Measurements from ENCODE around the gene CUBN.
"Not testable (repeated sequence)": the region's sequence is repeated elsewhere in the genome, so short reads cannot be mapped to it uniquely, and the experiment has no call there.

CUBN gene

DNA sequence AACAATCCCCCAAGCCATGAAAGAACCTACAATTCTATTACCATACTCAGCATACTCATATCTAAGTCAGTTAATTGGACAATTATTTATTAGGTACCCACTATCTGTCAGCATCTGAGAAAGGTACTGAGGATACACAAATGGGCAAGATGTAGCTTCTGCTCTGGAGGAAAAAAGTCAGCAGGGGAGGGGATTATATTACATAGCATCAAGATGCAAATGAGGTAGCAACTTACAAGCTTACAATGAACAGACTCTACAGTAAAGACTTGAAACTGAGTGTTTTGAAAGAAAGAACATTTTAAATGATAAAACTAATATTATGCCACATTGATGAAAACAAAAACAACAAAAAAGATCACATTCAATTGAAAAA lies 10.8 kb upstream of the CUBN start:
- DNase-seq, result no peak

DNA sequence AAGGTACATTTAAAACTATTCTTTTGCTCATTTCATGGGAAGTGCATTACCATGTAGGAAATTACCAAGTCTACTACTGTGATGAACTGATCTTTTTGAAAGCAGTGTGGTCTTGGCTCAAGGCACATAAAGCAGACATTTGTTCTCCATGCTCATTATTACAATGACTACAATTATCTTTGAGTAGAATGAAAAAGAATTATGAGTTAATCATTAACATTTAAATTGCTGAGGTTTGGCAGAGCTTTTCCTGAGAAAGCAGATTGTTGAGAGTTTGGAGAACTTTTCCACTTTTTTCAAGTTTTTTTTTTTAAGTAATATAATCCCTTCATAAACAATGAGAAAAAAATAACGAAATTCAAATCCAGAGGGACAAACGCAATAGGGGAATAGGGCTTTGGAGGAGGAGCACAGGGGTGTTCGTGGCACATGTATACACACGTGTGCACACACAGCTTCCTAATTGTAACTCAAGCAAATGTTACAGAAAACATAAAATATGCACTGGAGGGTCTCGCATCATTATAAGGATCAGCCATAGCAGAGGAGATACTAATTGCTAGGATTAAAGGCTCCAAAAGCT lies 8.9 kb upstream of the CUBN start:
- DNase-seq, result no peak

DNA sequence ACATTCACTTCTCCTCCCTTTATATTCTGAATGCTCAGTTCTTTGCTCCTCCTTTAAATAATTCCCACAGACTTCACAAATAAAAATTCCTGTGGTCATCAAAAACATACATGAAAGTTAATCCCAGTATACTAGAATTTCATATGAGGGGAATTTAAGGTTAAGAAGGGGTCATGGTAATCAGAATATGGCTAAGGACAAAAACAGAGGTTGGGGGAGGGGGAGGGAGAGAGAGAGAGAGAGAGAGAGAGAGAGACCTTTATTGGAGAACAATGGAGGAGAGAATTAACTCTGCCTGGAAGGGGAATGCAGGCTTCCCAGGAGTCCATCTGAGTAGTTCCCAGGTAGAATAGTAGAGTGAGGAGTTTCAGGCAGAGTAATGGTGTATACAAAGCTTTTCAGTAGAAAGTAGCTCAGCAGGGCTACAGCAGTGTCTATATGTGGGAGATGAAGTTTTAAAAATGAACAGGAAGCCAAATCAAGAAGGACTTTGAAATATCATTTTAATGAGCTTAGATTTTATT lies 5.2 kb upstream of the CUBN start:
- no peak for DNase-seq

DNA sequence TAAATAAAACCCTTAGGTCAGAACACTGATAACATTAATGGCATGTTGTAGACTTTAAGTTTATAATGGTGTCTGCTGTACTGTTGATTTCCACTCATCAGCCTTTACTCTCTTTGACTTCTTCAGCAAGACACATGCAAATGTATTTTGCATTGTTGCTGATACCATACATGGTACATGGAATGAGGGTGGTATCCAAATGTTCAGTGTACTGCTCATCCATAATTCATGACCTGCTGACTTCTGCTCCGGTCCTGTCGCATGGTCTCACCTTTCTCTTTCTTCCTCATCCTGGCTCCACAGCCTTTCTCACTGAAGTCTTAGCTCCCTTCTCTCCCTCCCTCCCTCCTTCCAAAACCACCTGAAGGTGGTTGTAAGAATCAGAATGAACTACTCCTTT lies 4.7 kb upstream of the CUBN start:
- no peak for DNase-seq

DNA sequence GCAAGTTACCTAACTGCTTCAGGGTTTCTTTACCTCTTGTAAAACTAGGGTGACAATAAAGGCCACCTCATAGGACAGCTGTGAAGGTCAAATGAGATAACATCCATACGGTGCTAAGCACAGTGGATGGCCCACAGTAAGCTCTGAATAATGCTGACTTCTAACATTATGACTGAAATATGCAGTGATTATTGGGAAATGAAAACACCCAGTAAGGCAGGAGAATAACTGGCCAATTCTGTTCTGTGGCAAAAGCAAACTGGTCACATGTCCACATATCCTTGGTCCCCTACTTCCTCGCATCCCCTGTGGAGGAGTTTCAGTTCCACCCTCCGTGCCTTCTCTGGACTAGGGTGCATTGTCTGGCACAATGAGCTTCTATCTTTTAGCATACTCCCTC lies 1.4 kb downstream of the CUBN start:
- peak; percentile 79 to 90 for DNase-seq

DNA sequence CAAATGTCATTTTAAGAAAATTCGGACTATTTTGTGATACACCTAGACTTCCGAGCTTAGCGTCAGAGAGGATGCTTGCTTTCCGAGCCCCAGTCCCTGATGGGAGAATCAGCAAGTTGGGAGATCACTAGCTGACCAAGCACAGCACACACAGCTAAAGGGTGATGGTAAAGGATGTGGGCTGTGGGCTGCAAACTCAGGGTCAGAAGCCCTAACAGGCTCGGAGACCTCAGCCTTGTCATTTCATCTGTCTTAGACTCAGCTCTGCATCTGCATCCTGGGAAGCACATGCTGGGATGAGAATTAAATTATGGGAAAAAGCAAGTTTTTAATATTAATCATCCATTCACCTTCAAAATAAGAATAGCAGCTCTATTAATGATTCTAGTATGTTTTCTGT lies 3.3 kb downstream of the CUBN start:
- DNase-seq, result no peak

DNA sequence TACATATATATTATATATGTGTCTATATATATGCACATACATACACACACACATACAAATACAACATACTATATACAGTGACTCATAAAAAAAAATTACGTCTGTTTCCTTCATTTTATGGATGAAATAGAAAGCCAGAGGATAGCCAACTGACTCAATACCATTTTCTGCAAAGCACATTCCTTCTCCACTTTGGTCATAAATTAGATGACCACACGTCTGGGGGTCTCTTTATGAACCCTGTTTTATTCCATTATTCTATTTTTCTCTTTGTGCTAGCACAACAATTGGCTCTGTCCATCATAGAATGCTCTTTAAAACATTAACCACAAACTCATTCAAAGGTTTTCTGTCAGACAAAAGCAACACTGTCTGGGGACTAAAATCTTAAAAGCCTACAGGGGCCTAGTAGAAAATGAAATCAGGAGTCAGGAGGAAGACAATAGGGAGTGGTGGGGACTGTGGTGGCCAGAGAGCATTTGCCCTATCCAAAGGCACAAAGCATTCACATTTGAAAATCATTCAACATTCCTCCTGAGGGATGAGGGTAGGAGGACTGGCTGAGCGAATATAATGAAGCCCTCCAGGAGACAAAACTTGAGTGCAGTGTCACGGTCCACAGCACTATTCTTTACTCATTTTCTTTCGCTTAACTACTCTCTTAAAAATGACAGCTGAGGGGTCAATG lies 4.3 kb downstream of the CUBN start:
- DNase-seq, result no peak

DNA sequence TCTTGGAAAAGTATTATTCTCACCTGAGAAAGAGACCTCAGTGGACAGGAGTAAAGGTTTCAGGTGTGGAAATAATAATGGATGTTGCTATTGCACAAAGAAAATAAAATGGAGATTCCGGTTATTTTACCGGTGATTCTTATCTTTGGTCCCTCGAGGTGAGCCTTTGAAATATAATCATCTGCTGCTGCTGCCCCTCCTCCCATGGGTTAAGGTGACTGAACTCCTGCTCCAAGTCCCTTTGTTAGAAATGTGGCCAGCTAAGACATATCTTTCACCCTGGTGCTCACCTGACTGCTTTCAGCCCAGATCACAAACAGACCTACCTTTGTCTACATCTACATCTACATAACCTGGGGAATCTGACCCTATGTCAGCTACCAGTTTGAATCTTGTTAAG lies 5.7 kb downstream of the CUBN start:
- DNase-seq, result no peak

DNA sequence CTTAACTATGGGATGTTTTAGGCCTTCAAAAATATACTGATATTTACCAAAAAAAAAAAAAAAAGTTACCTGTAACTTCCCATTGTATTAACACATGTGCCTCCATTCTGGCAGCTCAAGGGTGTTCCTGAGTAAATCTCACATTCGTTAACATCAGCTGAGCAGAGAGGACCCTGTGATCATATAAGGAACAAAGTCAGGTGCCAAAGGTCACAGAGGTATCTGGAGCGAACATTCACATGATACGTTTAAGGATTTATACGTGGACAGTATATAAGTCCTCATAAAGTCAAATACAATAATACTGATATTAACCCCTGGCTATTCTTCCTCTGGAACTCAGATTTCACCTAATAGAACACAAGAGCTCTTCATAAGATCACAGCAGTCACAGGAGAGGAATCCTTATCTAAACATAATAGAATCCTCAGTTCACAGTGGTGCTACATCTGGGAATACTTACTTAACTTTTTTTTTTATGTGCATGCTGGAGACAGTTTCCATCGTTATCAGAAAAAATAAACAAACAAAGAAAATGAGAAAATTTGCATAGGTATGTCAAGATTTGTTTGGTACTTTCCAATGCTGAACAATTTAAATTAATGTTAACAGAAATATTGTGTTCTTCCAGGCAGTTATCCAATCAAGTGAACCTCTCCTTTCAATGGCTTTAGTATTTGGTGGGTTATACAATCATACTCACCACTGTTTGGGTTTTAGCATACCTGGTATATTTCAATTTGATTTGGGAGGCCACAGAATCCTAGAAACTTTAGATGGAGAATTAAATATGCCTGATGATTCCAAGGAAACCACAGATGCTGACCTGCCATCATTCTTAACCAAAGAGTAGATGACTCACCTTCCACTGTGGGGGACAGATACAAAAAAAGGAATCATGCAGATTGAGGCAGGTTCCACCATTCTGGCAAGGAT lies 6.6 kb downstream of the CUBN start:
- DNase-seq, result no peak

DNA sequence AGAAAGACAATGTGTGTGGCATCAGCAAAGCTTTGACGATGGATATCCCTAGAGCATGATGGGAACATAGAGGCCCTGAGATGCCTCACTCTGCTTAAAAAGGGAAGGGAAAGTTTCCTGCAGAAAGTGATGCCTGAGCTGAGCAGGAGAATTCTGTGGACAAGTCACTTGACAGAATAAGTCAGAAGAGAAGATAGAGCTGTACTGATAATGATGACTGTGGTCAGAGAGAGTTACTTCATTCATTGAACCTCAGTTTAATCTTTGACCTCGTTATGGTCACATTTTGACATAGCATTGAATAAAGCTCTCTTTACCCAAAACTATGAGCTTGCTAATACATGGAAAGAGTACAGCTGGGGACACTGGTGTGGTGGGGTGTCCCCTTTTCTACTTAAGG lies 7.6 kb downstream of the CUBN start:
- DNase-seq, result no peak

DNA sequence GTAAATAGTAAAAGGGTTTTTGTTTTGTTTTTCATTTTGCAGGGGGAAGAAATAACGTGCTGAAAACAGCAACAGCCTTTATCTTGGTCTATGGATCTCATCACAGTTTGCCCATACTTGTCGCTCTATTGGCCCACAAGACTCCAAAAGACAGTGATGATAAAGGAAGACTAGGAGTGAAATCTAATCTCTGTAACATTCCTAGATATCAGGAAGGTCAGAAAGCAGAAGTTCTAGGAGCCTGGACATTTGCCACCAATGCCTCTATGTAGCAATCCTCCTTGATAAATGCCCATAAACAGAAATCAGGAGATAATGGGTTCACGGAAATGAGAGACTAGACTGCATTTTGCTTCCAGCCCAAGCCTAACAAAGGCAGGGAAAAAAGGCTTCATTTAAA lies 8.9 kb downstream of the CUBN start:
- peak; percentile 18 to 24 for DNase-seq

DNA sequence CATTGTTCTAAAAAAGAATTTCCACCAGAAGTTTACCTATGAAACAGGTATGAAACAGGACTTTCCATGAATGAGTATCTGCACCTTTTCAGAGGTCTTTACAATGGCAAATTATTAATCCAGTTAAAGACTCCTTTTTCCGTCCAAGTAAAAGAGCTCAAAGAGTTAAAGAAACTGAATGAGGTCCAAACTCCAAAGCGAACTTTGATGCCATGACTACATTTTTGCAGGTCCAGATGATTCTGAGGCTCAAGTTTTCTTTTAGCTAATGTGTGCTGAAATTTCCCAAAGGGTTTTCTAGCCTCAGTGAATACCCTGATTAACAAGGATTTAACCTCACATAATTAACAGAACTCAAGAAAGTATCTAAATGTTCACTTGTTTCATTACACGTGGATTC lies 9.8 kb downstream of the CUBN start:
- DNase-seq, result no peak

DNA sequence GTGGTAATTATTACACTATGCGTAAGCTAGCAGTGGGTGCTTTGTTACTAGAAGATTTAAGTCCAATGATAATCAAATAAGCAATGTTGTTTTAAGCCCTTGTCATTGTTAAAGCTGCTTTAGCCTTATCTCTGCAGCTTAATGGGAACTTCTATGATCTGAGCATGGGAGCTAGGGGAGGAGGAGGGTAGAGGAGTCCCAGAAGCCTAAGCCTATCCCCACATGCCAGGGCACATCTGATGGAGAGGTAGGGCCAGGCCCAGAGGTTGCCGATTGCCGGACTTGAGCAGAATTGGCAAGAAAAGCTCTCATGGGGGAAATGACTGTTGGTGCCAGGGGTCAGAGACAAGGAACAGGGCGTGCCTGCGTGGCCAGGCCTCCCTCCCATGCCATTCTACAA lies 13.4 kb downstream of the CUBN start:
- no peak for DNase-seq

DNA sequence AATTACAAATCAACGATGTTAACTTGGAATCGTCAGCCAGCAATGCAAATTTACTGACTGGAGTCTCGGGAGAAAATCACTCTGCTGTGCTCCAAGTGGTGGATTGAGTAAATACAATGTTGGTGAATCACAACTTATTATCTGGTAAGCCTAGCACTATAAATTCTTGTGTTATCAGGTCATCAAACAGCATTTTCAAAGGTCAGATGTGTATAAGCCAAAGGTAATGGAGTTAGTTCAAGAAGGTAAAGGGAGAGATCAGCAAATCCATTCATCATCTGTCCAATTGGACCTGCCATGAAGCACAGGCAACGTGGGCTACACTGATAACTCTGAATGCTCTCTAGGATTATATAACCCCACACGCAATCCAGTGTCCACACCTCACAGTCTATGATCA lies 13.9 kb downstream of the CUBN start:
- DNase-seq, result no peak

DNA sequence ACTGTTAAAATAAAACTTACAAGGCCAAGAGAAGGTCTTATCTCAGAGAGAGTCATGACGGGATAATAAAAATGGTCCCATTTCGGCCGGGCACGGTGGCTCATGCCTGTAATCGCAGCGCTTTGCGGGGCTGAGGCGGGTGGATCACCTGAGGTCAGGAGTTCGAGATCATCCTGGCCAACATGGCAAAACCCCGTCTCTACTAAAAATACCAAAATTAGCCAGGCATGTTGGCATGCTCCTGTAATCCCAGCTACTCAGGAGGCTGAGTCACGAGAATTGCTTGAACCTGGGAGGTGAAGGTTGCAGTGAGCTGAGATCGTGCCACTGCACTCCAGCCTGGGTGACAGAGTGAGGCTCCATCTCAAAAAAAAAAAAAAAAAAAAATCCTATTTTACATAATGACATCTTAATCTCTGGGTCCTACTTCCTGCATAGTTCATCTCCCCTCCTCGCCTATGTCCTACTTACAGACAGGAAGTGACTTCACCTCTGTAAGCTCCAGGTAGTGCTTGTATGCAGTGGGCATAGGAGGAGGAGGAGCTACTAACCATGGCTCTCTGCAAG lies 14.7 kb downstream of the CUBN start:
- not testable (repeated sequence) for DNase-seq

DNA sequence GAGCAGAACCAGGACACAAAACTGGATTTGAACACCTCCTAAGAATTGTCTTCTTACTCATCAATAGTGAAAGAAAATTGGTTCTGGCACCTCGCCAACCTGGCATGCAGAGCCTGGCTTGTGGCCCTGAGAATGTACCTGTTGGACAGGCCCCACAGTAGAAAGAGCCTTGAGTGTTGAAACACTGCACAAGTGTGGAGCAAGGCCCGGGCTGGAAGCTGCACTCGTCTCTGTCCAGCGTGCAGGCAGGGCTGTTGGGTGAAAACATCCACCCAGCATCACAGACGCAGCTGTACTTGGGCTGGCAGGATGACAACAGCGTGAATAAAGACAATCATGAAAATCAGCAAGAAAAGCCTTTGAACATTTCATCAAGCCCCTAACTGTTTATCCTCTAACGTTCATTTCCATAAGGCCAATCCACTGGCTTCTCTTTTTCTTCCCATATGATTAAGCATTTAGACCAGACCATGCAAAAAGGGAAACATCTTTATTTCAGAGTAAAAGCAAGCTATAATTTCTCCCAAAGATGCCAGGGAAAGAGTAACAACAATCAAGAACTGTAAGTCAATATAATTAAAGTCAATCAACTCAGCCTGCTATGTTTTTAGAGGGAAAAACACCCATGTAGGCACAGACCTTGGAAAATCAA lies 15.6 kb downstream of the CUBN start:
- no peak for DNase-seq

DNA sequence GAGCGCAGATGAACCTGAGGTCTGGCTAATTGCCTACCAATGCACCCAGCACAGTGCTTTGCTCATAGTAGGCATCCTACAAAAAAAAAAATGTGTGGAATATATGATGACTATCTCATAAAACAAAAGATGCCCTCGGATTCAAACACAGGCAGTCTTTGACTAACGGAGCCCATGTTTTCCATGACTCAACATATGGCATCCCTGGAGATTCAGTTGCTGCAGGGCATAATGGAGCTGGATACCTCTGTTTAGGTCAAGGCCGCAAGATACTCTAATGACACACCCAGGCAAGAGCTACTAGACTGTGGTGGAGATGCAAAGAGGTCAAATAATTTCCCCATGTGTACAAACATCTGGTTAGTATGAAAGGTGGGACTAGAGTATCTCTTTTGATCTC lies 16.3 kb downstream of the CUBN start:
- DNase-seq, result no peak

DNA sequence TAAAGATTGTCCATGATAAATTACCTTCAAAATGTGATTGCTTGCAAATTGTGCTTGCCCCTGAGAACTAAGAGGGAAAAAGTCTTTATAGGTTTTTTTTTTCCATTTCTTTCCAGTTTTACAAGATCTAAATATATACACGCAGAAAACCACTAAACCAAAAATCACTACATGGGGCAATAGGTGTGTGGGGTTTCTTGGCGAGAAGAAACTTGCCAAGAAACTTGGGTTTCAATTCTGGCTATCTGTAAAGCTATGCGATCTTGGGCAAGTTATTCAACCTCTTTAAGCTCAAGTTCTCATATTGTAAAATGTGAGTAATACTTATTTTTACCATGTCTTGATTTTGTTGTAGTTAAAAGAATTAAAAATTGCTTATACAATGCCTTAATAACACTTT lies 17.0 kb downstream of the CUBN start:
- DNase-seq, result no peak

DNA sequence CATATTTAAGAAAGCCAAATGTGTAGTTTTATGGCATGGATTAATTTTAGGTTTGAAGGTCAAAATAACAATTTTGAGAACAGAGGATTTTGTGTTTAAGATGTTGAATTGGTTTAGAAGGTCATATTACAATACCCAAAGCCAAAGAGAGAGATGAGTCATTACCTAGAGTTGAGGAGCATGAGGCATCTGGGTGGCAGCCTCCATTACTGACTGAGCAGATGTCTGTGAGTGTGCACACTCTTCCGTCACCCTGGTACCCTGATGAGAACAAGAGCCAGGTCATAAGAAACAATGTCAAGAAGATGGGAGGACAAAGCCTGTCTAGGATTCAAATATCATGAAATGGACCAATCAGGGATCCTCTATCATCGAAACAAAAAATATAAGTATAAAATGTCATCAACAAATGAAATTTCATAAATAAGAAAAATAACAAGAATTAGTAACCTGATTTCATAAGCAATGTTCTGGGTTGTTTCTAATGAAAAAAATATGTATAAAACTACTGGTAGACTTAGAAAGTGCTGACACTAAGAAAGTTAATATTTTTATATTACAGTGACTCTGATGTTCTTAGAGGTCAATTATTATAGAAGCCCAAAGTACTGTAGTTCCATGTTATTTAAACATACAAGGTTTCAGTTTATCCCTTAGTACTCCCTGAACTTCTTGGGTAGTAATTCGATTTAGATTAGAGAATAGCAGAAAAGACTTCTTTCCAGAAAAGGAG lies 20.0 kb downstream of the CUBN start:
- no peak for DNase-seq

DNA sequence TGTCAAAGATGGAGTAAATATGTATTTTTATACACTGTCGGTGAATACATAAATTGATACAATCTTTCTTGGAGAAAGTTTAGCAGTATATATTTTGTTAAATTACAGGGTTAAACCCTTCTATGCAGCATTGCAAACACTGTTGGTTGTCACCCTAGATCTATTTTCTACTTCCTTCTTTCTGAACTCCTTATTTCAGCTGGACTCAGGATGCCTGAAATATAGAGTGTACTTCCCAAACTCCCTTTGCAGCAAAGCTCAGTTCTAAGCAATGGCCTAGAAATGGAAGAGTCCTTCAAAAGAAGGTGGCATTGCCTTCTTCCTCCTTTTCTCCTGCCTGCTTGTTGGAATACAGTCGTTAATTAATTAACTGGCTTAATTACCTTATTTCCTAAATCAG lies 20.6 kb downstream of the CUBN start:
- peak; percentile 23 to 44 for DNase-seq

DNA sequence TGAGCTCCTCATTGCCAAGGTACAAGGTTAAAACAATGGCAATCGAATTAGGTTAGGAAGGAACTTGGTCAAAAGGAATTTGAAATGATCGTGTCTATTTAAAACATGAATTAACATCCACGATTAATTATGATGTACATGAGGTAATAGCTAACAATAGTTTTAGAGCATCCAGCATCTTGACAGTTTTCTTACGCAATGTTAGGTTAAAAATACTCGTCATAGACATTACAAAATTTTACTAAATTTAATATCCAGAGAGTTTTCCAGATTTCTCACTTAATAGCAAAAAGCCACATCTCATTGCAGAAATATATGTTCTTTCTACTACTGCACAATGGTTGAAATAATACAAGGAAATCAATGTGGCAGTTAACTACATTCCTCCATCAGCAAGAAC lies 22.6 kb downstream of the CUBN start:
- no peak for DNase-seq

DNA sequence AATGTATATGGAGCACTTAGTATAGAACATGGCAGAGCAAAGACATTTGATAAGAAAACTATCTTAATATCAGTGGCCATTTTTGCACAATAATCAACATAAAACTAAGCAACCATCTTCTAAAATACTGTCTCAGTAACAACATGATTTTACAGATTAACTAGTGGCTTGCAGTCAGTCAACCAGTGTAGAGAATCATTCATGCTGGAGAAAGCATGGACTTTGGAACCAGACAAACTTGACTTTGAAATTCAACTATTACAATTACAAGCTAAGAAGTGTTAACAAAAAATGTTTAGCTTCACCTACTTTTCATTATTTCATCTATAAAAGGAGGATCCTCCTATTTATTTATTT lies 27.7 kb downstream of the CUBN start:
- no peak for DNase-seq
